Measurements from ENCODE around the gene BMPR1A. TPM values are rescaled to one million over a fixed set of nuclear protein-coding genes. Genes with fewer than 3 reads are reported as not detected.

BMPR1A gene
- total and polyA plus RNA-seq, 2 of the 4 experiments (the other 2 are of a cell fraction): 15.9 to 93.7 TPM

DNA sequence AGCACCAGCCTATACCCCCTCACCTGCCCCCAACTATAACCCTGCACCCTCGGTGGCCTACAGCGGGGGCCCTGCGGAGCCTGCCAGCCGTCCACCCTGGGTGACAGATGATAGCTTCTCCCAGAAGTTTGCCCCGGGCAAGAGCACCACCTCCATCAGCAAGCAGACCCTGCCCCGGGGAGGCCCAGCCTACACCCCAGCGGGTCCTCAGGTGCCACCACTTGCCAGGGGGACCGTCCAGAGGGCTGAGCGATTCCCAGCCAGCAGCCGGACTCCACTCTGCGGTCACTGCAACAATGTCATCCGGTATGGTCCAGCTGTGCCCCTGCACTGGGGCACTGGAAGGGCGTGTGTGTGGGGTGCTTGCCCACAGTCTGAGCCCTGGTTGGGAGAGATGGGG lies 40.0 kb upstream of the BMPR1A start:
- Histone ChIP-seq H3K4me1 (ENCODE audit: control insufficient read depth, insufficient read depth, low read length) (peaks cover 4% of the 10 kb centered on the region; the same call in 1 of the 2 replicates), H3K9me3 (ENCODE audit: control insufficient read depth, insufficient read depth, low read length) (no peaks in the 10 kb centered on the region), H3K9ac (ENCODE audit: low read depth, low read length) (no peak overlapping the region), H3K4me2 (ENCODE audit: low read depth, low read length) (no peak overlapping the region), H3K14ac (replicated peaks; ENCODE audit: low read depth, low read length) (no peak overlapping the region), H2AFZ (replicated peaks; ENCODE audit: low read length, poor library complexity) (peak overlapping the region; percentile 15), H3K23ac (ENCODE audit: low read depth, low read length) (no peak overlapping the region), H4K91ac (ENCODE audit: insufficient read depth, low read depth, low read length) (no peak overlapping the region), H3K79me1 (ENCODE audit: low read depth in 1 of 2, low read length in 2 of 2) (peaks cover 0 to 7% of the 10 kb centered on the region in 2 experiments; a peak in 2 of 4 replicates), H3K56ac (ENCODE audit: extremely low read depth, insufficient read depth, low read length) (no peak overlapping the region), H2BK20ac (ENCODE audit: low read depth, low read length) (no peak overlapping the region), H4K5ac (ENCODE audit: low read depth, low read length) (no peak overlapping the region), H2BK5ac (ENCODE audit: low read depth, low read length, poor library complexity, severe bottlenecking) (no peak overlapping the region), H4K20me1 (ENCODE audit: insufficient read depth, low read length) (no peaks in the 10 kb centered on the region), H3K4me3 (ENCODE audit: insufficient read depth, low read depth, low read length) (no peak overlapping the region), H2AK5ac (ENCODE audit: low read depth, low read length) (no peak overlapping the region), H2BK120ac (ENCODE audit: low read depth, low read length) (no peak overlapping the region), H3K18ac (ENCODE audit: low read depth, low read length) (no peak overlapping the region), H3K27ac (ENCODE audit: insufficient read depth, low read length) (no peak overlapping the region), H3K4ac (ENCODE audit: low read depth, low read length) (no peak overlapping the region), H3K36me3 (ENCODE audit: control insufficient read depth, insufficient read depth, low read length) (no peaks in the 10 kb centered on the region), H3K9me1 (ENCODE audit: insufficient read depth, low read length) (no peaks in the 10 kb centered on the region), H4K8ac (ENCODE audit: low read depth in 2 of 2, low read length in 2 of 2) (no peak overlapping the region), H3K27me3 (ENCODE audit: control insufficient read depth, insufficient read depth, low read length) (peaks cover 4% of the 10 kb centered on the region; the same call in 1 of the 2 replicates), H2BK15ac (ENCODE audit: low read depth, low read length) (no peak overlapping the region), H2AK9ac (replicated peaks; ENCODE audit: low read depth, low read length, poor library complexity) (peak overlapping the region; percentile 43)
- dilution Hi-C loops (cut with HindIII; ENCODE audit: low sequenced_read_pairs, unreplicated experiment) (no loop called here), intact Hi-C loops (cut with micrococcal nuclease) (no loop called here), in situ Hi-C loops (cut with MboI; ENCODE audit: low sequenced_read_pairs) (no loop called here)
- POLR2A ChIA-PET (ENCODE audit: unreplicated experiment): no interaction called here
- WGBS, 2 experiments (ENCODE audit: extremely low coverage in 2 of 2, insufficient read length in 1 of 2): 96% methylated on average over 4 of the region's 13 CpGs; no CpG with 5 or more reads in 1 of the 2 experiments
- BruUV-seq (replicated peaks): no TSS peak
- ATAC-seq (ENCODE audit: low read depth) (no peak), DNase-seq (no peak)
- no peak for TF ChIP-seq CEBPB (IDR thresholded peaks at IDR 0.05; ENCODE audit: low read depth, low read length)
- TF ChIP-seq RCOR1 (IDR thresholded peaks at IDR 0.05; ENCODE audit: insufficient replicate concordance, low read length): no peak
- no peak for TF ChIP-seq POLR2A (IDR thresholded peaks at IDR 0.05; ENCODE audit: low read depth, low read length)
- no peak for TF ChIP-seq MAZ (IDR thresholded peaks at IDR 0.05; ENCODE audit: borderline replicate concordance, low read depth, low read length)
- TF ChIP-seq NFE2L2 (IDR thresholded peaks at IDR 0.05; ENCODE audit: low read depth, low read length): no peak
- TF ChIP-seq, protein P1, sequence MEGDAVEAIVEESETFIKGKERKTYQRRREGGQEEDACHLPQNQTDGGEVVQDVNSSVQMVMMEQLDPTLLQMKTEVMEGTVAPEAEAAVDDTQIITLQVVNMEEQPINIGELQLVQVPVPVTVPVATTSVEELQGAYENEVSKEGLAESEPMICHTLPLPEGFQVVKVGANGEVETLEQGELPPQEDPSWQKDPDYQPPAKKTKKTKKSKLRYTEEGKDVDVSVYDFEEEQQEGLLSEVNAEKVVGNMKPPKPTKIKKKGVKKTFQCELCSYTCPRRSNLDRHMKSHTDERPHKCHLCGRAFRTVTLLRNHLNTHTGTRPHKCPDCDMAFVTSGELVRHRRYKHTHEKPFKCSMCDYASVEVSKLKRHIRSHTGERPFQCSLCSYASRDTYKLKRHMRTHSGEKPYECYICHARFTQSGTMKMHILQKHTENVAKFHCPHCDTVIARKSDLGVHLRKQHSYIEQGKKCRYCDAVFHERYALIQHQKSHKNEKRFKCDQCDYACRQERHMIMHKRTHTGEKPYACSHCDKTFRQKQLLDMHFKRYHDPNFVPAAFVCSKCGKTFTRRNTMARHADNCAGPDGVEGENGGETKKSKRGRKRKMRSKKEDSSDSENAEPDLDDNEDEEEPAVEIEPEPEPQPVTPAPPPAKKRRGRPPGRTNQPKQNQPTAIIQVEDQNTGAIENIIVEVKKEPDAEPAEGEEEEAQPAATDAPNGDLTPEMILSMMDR (conservative IDR thresholded peaks at IDR 0.05; ENCODE audit: low read depth, low read length): no peak
- no peak for TF ChIP-seq CHD1 (IDR thresholded peaks at IDR 0.05; ENCODE audit: low read depth, low read length)
- TF ChIP-seq RFX5 (IDR thresholded peaks at IDR 0.05; ENCODE audit: low read depth, low read length): no peak
- no peak for TF ChIP-seq FOS (IDR thresholded peaks at IDR 0.05; ENCODE audit: low read depth, low read length)
- CTCF ChIA-PET: interaction anchor here (0.5 kb wide), 2 partner anchors 68 to 170 kb away, joined by 3 to 4 read pairs; no protein-coding TSS in a partner anchor
